ENCODE results near the gene HCAR3.
"Not testable (repeated sequence)": the region's sequence is repeated elsewhere in the genome, so short reads cannot be mapped to it uniquely, and the experiment has no call there.

HCAR3 gene

DNA sequence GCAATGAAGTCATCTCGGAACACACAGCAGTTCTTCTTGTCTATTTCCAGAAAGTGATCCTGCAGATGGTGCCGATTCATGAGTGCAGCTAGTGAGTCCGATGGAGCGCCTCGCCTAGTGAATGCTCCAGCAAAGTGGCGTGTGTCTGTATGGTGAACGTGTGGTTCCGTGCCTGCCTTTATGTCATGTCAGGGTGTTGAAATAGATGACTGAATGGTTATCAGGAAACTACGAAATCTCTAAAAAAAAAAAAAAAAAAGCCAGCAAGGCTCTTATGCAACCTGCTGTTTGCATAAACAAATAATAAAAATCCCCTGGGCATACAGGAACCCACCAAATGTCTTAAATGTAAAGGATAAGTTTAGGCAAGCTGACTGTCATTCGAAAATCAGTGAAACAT, at the start of gene HCAR3:
HCAR3 (minus strand) TSS at position 154 of the 400 bp plus-strand sequence; CDS start at position 80, 74 bp downstream.
- DNase-seq (ENCODE audit: low spot score) = not testable (repeated sequence)

DNA sequence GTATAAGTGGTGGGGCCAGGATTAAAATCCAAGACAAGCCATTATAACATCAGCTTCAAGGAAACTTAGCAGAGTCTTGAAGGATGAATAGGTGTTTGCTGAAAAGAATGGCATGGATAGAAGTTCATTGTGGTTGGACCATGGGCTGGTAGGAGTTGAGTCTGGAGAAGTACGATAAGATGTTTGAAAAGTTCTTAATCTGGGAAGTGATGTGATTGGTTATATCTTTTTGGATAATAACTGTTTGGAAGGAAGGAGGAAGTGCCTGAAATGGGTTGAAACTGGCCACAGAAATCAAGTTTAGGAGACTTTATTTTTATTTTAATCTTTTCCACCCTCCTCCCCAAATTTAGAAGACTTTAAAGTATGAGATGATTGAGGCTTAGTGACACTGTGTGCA, 41.0 kb upstream of the HCAR3 start:
- DNase-seq (ENCODE audit: low spot score) = no peak

DNA sequence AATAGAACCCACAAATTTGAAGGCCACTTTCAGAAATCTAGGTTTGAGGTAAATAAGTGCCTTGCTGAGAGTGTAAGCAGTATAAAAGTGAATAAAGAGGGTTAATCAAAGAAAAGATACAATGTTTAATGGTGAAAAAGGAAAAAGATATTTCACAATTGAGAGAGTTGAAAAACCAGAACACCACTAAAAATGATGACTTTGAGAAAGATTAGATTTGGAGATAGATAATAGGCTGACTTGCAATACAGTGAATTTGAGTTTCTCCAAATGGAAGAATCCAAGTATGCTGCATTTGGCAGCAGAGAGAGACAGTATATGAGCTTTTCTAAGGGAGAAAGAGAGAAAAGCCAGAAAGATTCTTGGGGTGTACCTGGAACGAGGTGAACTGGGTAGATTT, 38.2 kb upstream of the HCAR3 start:
- no peak for DNase-seq (ENCODE audit: low spot score)

DNA sequence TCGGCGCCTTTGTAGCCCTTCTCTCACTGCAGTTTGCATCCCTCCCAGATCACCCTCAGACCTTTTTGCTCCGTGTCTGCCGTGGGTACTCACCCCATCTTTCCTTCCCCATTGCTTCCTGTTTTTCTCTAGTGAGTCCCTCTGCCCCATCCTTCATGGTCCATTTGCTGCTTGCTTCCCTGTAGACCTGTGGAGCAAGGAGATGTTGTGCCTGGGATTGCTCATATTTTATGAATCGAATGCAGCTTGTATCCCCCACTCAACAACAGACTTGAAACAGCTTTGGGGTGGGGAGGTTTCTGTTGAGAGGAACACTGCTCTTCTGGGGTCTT, 36.7 kb upstream of the HCAR3 start:
- DNase-seq (ENCODE audit: low spot score) = no peak

DNA sequence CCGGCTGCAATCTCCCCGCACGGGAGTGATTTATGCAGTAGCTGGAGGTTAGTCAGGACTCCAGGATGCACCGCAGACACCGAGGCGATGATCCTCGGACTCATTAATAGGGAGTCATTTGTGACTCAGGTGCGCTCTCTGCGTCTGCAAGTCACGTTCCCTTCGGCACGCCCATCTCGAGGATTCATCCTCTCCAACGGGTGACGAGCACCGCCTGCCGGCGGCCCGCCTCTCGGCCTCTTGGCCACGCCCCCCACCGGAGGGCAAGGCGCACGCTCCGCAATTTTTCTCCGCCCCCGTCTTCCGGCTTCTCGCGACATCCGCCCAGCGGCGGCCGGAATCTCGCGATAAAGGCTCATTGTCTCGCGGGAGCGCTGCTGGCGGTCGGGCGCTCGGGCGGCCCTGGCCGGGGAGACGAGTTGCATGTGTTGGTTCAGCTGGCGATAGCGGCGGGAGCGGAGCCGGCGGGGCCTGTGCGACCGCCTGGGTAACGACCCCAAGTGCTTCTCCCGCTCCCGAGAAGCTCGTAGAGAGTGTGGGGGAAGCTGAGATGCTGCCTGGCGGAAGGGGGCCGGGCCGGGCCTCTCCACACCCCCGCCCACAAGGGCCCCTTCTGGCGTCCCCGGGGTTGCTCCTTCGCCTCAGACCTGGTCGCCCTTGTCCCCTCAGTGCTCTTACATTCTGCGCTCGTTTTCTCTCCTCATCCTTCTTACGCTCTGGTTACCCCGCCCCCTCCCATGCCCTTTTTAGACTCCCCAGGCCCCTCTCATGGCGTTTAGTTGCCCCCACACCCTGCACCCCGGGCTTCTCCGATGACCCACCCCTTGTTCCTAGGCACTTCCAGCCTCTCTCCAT, 36.1 kb upstream of the HCAR3 start, which contains the start of gene DENR:
DENR (plus strand) TSS at position 361 of the 855 bp plus-strand sequence. CDS start 878 bp downstream, outside the sequence.
- peak; percentile 98 for DNase-seq (ENCODE audit: low spot score)

DNA sequence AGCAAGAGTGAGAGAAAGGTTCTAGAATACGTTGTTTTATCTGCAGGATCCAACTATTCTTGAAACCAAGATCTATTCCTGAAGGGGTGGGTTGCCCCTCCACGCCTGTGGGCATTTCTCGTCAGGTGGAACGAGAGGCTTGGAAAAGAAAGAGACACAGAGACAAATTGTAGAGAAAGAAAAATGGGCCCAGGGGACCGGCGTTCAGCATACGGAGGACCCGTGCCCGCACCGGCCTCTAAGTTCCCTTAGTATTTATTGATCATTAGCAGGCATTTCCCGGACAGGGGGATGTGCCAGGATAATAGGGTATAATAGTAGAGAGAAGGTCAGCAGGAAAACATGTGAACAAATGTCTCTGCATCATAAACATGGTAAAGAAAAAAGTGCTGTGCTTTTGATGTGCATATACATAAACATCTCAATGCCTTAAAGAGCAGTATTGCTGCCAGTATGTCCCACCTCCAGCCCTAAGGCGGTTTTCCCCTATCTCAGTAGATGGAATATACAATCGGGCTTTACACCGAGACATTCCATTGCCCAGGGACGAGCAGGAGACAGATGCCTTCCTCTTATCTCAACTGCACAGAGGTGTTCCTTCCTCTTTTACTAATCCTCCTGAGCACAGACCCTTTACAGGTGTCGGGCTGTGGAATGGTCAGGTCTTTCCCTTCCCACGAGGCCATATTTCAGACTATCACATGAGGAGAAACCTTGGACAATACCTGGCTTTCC, 34.3 kb upstream of the HCAR3 start:
- not testable (repeated sequence) for DNase-seq (ENCODE audit: low spot score)

DNA sequence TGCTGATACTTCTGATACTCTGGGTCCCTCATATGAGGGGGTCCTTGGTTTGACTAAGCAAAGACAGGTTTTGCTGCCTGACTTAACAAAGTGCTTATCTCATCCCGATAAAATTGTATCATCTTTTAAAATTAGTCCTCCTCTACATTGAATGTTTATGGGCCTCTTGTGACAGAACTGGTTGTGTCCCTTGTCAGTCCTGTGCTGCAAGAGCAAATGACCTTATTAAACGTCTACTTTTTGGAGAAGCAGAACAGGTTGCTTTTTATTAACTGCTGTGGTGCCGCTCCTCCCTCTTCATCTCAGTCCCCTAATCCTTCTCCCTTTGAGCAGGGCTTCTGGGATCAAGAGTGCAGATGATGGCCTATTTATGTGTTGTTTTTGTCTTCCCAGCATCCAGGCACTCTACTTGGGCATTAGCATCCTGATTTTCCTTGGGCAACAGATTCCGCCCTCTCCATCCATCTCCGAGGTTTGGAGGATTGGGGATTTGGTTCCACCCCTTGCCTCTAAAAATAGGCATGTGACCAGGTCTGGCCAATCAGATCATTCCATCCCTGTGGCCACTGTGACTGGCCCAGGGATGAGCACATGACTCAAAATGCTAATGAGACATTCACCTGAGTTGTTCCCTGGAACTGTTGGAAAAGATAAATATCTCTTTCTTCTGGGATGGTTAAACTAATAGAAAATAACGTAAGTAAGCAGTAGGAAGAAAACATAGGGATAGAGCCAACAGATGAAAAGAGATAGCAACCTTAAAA, 33.1 kb upstream of the HCAR3 start:
- DNase-seq (ENCODE audit: low spot score) = no peak

DNA sequence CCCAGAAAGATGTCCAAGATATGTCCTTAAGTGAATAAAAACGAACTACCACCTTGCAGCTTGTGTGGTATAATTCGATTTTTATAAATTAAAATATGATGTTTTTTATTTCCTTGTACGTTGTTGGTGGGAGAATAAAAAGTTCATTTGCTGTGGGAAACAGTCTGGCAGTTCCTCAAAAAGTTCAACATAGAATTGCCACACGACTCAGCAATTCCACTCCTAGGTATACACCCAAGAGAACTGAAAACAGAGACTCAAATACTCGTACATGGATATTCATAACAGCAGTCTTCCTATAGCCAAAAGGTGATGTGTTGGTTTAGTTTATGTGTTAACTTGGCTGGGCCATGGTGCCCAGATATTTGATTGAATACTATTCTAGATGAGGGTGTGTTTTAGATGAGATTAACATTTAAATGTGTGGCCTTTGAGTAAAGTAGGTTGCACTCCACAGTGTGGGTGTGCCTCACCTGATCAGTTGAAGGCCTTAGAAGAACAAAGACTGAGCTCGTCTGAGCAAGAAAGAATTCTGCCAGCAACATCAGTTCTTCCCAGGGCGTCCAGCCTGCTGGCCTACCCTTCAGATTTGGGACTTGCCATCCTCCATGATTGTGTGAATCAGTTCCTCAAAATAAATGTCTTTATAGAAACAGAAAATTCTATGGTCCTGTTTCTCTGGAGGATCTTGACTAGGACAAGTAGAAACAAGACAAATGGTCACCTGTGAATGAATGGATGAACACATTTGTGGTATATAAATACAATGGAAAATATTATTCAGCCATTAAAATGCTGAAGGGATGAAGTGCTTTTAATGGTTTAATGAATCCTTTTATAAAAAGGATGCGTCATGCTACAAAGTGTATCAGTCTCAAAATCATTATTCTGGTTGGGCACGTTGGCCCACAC, 30.9 kb upstream of the HCAR3 start:
- no peak for DNase-seq (ENCODE audit: low spot score)

DNA sequence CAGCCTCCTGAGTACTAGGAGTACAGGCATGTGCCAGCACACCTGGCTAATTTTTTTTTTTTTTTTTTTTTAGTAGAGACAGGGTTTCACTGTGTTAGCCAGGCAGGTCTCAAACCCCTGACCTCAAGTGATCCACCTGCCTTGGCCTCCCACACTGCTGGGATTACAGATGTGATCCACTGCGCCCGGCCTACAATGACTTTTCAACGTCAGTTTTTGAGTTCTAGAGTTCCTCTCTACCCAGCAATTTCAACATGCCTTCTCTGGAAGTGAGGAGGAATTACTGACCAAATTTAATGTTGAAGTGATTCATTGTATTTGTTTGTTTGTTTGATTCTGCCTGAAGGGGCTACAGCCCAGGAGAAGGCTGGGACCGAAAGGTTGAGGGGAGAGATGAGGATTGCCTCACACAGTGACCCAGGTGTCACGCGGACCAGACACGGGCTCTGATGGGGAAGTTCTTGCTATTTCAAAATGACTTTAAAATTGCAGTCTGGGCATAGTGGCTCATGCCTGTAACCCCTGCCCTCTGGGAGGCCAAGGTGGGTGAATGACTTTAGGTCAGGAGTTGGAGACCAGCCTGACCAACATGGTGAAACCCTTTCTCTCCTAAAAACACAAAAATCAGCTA, 27.4 kb upstream of the HCAR3 start:
- no peak for DNase-seq (ENCODE audit: low spot score)

DNA sequence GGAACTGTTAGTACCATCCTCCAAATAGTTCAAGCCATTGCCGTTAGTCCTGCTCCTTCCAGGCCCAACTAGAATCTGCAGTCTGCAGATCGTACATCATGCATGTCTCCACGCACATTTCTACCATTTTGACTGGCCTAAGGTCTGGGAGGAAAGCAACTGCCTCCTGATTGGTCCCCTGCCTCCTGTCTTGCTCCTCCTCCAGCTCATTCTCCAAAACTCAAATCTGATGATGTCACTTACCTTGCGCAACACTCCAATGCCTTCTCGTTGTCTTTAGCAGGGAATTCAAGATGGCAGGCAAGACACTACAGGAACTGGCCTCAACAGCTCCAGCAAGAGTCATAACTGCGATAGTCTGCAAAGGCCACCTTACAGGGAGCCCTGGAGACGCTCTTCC, 23.7 kb upstream of the HCAR3 start:
- no peak for DNase-seq (ENCODE audit: low spot score)

DNA sequence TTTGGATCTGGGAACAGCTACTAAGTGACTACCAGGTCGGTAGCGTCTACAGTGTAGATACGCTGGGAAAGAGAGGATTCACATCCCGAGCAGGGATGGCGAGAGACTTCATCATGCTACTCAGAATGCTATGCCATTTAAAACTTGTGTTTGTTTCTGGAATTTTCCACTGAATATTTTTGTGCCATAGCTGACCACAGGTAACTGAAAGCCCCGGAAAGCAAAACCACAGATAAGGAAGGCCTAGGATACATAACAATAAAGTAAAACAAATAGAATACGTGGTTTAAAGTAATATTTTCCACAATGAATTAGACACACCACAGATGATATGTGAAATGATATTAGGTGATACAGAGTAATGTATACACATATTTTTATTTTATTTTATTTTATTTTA, 22.0 kb upstream of the HCAR3 start:
- no peak for DNase-seq (ENCODE audit: low spot score)

DNA sequence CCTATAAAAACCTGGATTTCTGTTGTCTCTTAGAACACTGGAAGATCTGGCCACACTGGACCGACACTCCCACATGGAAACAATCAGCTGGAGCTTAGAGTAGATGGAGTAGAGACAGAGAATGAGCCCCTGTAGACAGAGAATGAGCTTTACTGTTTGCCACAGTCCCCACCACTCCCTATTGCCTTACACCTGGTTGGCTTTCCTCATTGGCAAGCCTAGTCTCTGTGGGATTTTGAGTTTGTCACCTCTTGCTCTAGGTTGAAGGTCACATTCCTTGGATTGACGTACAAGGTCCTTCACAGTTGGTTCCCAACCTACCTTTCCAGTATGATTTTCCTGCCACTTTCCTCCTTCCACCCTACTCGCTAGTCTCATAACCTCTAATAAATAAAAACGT, 16.0 kb upstream of the HCAR3 start:
- no peak for DNase-seq (ENCODE audit: low spot score)

DNA sequence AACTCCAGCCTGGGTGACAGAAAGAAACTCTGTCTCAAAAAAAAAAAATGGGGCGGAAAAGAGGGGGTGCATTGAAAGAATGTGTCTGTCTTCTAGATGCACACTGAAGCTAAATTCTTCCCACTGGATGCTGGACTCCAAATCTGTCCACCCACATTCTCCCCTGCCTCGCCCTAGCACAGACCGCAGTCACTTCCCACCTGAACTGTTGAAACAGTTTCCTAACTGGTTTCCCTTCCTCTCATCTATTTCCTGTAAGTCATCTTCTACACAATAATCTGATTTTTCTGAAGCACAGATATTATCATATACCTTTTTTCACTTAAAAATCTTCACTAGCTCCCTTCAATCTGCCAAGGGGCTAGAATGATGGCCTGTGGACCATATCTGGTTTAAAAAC, 15.6 kb upstream of the HCAR3 start:
- no peak for DNase-seq (ENCODE audit: low spot score)

DNA sequence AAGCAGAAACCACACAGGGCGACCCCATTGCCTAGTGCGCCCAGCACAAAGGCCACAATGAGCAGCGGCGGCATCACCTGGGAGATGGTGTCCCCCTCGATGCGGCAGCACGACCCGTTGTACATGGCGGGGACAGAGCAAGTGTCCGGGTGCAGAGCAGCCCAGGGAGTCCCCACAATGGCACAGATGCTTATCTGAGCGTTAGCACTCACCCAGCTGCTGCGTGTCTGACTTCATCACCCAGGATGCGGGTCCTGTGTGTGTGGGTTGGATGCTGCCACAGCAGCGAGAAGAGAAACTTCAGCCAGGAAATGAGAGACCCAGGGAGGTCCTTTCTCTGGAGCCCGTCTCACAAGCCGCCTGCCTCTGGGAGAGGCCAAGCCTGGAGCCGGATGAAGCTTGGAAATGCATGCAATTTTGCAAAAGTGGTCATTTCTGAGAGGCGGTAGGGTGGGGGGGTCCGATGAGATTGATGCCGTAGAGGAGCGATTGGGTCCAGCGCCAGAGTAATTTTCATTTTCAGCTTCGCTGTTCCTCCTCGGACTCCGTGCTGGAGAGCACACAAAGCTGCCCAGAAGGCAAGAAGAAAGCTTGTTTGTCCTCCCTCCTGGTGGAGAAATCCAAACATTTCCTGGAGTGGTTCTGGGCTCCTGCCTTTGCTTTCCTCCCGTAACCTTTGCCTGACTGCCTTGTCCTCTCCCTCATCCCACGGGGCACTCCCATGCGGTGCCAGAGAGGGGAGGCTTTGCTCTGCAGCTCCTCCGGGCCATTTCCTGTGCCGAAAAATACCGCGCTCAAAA, 13.8 kb upstream of the HCAR3 start, which contains the start of gene HCAR1:
HCAR1 (minus strand) TSS at position 630 of the 800 bp plus-strand sequence; CDS start at position 125, 505 bp downstream.
- no peak for DNase-seq (ENCODE audit: low spot score)

DNA sequence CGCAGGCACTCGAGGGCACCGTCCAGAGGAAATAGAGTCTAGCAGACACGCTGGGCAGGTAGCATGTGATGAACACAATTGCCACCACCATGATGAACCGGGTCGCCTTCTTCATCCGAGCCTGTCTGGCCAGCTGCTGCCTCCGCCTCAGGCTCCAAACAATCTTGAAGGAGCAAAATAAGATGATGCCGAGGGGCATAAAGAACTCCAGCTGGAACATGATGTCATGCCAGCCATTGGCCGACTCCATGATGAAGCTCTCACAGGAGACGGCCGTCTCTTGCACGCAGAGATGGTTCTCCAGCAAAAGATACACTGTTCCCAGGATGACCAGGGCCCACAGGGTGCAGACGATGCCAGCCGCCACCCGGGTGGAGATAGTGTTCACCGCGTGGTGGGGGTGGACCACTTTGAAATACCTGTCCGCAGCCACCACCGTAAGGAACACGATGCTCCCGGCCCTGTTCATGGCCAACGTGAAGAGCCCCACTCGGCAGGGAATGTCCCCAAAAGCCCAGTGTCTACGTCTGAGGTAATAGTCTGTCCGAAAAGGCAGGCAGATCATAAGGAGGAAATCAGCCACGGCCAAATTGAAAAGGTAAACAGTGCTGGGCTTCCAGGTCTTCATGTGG, 13.1 kb upstream of the HCAR3 start:
- no peak for DNase-seq (ENCODE audit: low spot score)

DNA sequence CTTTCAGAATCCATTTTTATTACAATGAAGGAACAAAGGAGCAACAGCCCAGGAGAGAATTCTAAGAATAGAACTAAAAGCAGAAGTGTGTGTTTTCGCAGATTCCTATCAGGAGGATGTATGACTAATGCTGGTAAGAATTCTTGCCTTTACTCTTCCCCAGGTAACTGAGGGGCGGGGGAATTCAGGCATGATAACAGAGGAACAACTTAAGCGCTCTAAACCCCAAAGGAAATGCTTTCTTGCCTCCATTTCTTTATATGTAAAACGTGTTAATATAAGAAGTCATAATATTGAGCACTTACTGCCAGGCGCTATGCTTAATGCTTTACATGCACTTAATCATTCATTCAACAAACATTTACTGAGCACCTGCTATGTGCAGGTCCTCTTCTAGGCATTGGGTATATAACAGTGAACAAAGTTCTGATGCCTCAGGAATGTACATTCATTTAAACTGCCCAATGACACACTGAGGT, 9.5 kb upstream of the HCAR3 start:
- no peak for DNase-seq (ENCODE audit: low spot score)

DNA sequence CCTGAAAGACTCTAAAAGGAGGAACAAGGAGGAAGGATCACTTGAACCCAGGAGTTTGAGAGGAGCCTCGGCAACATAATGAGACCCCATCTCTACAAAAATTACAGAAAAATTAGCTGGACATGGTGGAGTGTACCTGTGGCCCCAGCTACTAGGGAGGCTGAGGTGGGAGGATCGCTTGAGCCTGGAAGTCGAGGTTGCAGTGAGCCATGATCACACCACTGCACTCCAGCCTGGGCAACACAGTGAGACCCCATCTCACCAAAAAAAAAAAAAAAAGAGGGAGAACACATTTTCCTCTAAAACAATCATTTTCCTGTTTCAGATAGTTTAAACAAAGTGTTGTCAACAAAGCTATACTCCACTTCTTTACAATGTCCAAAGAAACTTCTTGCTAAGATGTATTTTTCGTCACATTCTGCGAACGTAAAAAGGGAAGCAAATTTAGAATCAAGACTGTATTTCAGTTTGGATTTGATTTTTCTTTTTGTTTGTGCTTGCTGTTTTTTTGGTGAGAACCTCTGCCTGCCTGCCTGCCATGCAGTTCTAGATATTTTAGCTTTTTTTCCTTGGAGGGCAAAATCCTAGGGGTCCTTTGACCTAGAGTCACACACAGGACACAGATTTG, 9.0 kb upstream of the HCAR3 start:
- no peak for DNase-seq (ENCODE audit: low spot score)

DNA sequence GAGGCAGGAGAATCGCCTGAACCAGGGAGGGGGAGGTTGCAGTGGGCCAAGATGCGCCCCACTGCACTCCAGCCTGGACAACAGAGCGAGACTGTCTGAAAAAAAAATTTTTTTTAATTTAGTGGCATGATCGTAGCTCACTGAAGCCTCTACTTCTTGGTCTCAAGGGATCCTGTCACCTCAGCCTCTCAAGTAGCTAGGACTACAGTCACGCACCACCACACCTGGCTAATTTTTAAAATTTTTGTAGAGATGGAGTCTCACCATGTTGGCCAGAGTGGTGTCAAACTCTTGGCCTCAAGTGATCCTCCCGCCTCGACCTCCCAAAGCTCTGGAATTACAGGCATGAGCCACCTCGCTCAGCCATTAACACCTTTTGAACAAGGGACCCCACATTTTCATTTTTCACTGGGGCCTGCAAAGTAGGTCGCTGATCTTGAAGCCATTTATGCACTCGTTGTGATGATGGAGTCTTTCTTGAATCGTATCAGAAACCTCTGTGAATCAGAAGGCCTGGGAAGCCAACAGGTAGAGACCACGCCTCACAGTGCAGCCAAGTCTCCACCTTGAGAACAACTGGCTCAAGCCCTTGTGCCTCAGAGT, 8.1 kb upstream of the HCAR3 start:
- no peak for DNase-seq (ENCODE audit: low spot score)

DNA sequence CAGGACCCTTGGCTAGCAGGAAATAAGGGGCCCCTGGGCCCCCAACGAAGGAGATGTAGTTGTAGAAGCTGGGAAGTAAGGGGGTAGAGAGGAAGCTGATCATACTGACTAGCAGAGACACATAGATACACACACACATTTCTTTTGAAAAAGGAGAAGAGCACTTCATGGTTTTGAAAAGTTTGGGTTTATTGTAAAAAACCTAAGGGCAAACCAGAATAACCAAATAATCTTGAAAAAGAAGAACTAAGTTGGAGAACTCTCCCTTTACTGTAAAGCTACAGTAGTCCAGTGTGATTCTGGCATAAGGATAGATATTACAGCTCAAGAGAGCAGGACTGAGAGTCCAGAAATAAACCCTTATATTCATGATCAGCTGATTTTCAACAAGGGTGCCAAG, 5.8 kb upstream of the HCAR3 start:
- DNase-seq (ENCODE audit: low spot score) = no peak
